GM18511 (cell line): ENCODE data around the gene MTOR.
"Not testable (repeated sequence)": the region's sequence is repeated elsewhere in the genome, so short reads cannot be mapped to it uniquely, and the experiment has no call there.

ENCODE experiments used
- ATAC-seq: cut with Tn5 transposase; IDR thresholded peaks from one replicate; pipeline ENCODE4 v1.9.1; 2021; ENCODE audit warnings: mild to moderate bottlenecking, moderate library complexity; ENCODE audit not compliant: unreplicated experiment

The MTOR gene

GRCh38 chr1:11067716-11068599 is 194.4 kb downstream of the MTOR start:
- ATAC-seq = no peak

- no peak for ATAC-seq
Measured at GRCh38 chr1:11065796-11066195, 196.6 kb downstream of the MTOR start.

- ATAC-seq = no peak
Measured at GRCh38 chr1:11064942-11065341, 197.4 kb downstream of the MTOR start.

- ATAC-seq = not testable (repeated sequence)
Measured at GRCh38 chr1:11063937-11064537, 198.3 kb downstream of the MTOR start.

- ATAC-seq = peak; percentile 47
Measured at GRCh38 chr1:11062965-11063401, 199.4 kb downstream of the MTOR start.

GRCh38 chr1:11061652-11062365 is 200.5 kb downstream of the MTOR start:
- ATAC-seq = no peak

- peak; percentile 88 for ATAC-seq
Measured at GRCh38 chr1:11059968-11060830, 202.2 kb downstream of the MTOR start, which contains the start of gene SRM. Gene SRM, minus strand, starts transcription at chr1:11060018. Its CDS starts 75 bp downstream, at chr1:11059943.

GRCh38 chr1:11059155-11059967 is 203.0 kb downstream of the MTOR start:
- ATAC-seq = peak; percentile 23

- no peak for ATAC-seq
Measured at GRCh38 chr1:11058595-11059154, 203.7 kb downstream of the MTOR start.

- ATAC-seq = no peak
Measured at GRCh38 chr1:11058026-11058425, 204.3 kb downstream of the MTOR start.

GRCh38 chr1:11057477-11057876 is 204.9 kb downstream of the MTOR start:
- ATAC-seq = no peak
